ENCODE data around the gene AR. TPM values are rescaled to one million over a fixed set of nuclear protein-coding genes. Genes with fewer than 3 reads are reported as not detected.

The AR gene
- total RNA-seq, 1 donor from 2014 or later = 2.6 TPM

DNA sequence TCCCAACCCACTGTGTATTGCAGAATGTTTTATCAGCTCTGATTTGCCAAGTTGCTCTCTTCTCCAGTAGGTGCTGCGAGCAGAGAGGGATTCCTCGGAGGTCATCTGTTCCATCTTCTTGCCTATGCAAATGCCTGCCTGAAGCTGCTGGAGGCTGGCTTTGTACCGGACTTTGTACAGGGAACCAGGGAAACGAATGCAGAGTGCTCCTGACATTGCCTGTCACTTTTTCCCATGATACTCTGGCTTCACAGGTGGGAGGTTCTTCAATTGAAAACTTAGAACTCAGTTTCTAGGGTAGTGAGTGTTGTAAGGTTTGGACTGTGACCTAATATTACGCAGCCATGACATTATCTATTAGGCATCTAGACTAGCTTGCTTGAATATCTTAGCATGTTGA lies 24.9 kb downstream of the AR start:
- no peak for DNase-seq (ENCODE audit: low spot score)

GRCh38 chrX:67570839-67571238 lies 27.0 kb downstream of the AR start:
- DNase-seq (ENCODE audit: low spot score) = no peak

DNA sequence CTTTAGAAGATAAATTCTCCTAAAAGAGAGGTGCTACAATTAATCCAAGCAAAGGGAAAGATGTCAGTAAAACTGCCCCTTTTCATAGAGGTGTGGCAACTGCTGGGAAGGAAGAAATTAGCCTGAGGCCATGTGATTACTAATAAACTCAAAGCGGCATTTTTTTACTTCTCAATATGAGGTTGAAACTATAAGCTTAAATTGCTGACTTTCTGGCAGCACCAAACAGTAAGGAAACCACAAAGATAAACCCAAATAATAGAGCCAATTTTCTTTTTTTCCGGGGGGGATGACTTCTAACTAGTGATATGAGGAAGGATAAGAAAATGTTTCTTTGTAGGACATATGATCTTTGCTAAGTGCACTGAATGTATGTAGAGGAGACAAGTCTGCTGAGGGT lies 30.9 kb downstream of the AR start:
- no peak for DNase-seq (ENCODE audit: low spot score)

GRCh38 chrX:67582436-67582835 lies 38.6 kb downstream of the AR start:
- DNase-seq (ENCODE audit: low spot score) = no peak

- no peak for DNase-seq (ENCODE audit: low spot score)
Observed at GRCh38 chrX:67583171-67583570, 39.4 kb downstream of the AR start.

DNA sequence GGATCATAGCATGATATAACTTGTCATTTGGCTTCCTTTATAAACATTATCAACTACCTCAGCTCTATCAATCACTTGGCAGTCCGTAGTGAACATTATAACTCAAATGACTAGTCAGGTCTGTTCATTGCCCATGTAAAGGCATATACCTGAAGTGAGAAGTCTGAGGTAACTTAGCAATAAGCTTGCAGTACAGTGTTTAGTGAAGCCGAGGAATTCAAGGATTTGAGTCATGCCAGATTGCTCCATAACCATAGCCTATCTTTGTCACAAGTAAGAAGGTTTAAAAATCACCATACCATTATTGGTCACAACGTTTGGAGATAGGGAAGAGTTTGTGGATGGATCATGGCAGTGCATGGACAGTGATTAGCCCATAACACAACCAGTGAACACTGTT lies 41.6 kb downstream of the AR start:
- no peak for DNase-seq (ENCODE audit: low spot score)

DNA sequence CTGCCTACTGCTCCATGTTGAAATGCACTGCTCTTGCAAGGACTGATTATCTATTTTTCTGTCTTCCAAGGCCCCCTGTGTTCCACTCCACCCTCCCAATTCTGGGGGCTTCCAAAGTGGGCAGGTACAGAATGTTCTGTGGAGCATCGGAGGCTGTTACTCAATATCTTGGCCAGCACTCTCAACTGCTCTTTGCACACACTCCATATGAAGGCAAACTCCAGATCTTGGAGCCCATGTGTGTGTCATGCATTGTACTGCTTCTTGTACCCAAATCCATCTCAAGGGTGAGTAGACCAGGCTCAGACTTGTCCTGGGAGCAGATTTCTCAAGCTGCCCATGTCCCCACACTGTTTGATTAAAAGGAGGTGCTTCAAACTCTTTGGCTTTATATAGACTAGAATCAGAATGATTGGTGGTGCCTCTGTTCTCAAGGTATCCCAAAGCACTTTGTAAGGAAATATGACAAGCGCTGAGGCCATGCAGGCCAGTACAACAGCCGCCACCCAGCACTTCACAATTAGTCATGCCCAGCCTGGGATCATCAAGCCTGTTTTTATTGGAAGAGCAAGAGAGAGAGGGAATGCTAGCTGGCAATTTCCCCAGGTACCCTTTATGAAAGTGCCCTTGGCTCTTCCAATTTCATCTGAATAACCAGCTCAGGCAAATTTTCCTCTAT lies 44.3 kb downstream of the AR start:
- no peak for DNase-seq (ENCODE audit: low spot score)

- no peak for DNase-seq (ENCODE audit: low spot score)
Observed at GRCh38 chrX:67596839-67597790, 53.3 kb downstream of the AR start.

DNA sequence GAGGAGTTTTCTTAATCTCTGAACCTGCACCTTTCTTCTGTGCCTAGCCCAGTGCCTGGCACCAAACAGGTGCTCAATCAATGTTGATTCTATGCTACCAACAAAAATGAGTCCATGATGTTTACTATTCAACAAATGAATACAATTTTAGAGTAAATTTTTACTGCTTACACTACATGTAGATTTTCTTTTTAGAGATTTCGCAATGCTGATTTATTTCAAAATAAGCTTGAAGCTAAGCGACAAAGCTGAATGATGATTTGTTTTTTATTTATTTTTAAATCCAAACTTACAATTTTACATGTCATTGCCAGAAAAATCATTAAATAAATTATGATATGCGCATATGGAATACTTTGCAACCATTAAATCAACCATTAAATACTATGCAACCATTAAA lies 55.7 kb downstream of the AR start:
- DNase-seq (ENCODE audit: low spot score) = no peak

- no peak for DNase-seq (ENCODE audit: low spot score)
Observed at GRCh38 chrX:67601771-67602170, 58.0 kb downstream of the AR start.

- no peak for DNase-seq (ENCODE audit: low spot score)
Observed at GRCh38 chrX:67604979-67605703, 61.3 kb downstream of the AR start.

GRCh38 chrX:67607466-67607865 lies 63.6 kb downstream of the AR start:
- no peak for DNase-seq (ENCODE audit: low spot score)

GRCh38 chrX:67610282-67610681 lies 66.5 kb downstream of the AR start:
- DNase-seq (ENCODE audit: low spot score) = no peak

DNA sequence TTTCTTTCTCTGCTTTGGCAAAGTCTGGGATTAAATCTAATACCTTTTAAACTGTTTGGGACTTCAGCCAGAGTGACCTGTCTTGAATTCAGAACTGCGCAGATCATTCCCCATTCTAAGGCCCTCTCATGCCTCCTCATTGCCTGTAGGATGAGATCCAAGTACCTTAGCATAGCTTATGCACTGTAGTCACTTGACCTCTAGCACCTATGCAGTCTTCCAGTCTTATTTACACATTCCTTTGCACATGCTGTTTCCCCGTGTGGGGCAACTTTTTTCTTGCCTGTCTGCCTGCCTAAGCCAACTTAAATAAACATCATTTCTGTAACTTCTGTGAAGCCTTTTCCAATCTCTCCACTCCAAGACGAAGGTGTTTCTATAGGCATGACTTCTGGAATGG lies 68.4 kb downstream of the AR start:
- DNase-seq (ENCODE audit: low spot score) = no peak

GRCh38 chrX:67613366-67613765 lies 69.5 kb downstream of the AR start:
- DNase-seq (ENCODE audit: low spot score) = no peak

- DNase-seq (ENCODE audit: low spot score) = no peak
Observed at GRCh38 chrX:67613996-67614395, 70.2 kb downstream of the AR start.

DNA sequence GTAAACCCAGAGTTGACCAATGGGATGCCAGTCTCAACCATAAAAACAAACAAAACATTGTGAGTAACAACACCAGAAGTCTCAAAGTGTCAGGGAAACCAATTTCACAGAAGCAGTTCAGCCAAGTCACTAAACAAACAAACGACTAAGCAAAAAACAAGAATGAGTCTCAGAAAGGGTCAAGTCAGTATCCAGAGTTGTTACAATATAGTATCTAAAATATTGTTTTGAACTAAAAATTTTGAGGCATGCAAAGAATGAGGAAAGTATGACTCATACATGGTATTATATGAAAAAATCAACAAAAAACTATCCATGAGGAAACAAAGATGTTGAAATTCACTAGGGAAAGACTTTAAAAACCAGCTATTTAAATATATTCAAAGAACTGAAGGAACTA lies 70.6 kb downstream of the AR start:
- no peak for DNase-seq (ENCODE audit: low spot score)

GRCh38 chrX:67619253-67619652 lies 75.4 kb downstream of the AR start:
- no peak for DNase-seq (ENCODE audit: low spot score)

GRCh38 chrX:67622053-67622585 lies 78.3 kb downstream of the AR start:
- DNase-seq (ENCODE audit: low spot score) = no peak

DNA sequence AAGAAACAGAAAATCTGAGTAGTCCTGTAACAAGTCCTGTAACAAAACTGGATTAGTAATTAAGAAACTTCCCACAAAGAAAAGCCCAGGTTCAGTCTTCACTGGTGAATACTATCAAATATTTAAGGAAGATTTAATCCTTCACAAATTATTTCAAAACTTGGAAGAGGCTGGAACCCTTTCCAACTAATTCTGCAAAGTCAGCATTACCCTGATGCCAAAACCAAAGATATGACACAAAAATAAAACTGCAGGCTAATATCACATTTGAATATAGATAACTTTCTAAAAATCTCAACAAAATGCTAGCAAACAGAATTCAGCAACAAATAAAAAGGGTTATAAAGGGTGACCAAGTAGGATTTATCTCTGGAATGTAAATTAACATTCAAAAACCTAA lies 80.5 kb downstream of the AR start:
- DNase-seq (ENCODE audit: low spot score) = no peak

DNA sequence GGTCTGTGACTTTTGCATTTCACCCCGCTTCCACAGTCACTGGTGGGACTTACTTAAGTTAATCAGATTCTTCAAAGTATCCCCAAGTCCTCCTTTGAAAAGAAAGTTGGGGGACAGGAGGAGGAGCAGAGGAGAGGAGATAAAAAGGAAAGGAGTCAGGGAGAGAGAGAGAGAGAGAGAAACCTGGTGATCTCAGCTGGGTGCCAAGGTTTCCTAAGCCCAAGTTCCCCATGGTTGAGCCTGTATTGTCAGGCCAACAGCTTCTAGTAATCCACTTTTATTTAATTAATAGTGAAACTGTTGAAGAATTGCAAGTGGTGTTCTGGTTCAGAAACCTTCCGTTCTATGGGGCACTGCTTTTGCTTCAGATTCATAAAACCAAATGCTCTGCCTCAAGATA lies 91.6 kb downstream of the AR start:
- no peak for DNase-seq (ENCODE audit: low spot score)

DNA sequence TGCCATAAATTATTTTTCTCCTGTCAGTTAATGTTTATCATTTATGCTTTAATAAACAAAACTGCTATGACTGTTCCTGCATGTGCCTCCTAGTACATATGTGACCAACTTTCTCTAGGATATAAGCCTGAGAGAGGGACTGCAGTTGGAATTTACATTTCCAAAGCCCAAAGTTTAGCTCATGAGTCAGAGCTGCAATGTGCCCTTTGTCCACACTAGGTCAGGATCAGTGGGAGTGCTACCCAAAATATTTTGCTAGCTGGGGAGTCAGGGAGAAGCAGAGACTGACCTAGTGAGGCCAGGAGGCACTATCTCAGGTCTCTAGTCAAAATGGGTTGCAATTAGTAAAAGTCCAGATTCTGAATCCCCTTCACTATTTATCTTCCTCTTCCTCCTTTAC lies 92.7 kb downstream of the AR start:
- DNase-seq (ENCODE audit: low spot score) = no peak
